GM12801 (cell line): ENCODE measurements around the gene EID2B.

Experiments used
- TF ChIP-seq, protein P1 (sequence below): IDR thresholded peaks from one replicate; pipeline ENCODE4 v1.5.1; 2011; ENCODE audit warnings: control low read depth; ENCODE audit not compliant: insufficient read length; ENCODE audit errors: extremely low read depth

EID2B gene

DNA sequence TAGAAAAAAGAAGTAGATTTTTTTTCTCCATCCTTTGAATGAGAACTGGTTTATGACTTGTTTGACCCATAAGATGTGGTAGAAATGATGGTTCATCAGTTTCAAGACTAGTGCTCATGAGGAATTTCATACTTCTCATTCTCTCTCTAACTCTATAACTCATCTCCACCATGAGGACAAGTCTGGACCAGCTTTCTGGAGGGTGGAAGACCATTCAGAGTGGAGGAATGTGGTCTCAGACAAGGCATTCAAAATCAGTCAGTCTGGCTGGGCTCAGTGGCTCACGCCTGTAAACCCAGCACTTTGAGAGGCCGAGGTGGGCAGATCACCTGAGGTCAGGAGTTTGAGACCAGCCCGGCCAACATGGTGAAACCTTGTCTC lies 10.8 kb upstream of the EID2B start:
- TF ChIP-seq, protein P1, sequence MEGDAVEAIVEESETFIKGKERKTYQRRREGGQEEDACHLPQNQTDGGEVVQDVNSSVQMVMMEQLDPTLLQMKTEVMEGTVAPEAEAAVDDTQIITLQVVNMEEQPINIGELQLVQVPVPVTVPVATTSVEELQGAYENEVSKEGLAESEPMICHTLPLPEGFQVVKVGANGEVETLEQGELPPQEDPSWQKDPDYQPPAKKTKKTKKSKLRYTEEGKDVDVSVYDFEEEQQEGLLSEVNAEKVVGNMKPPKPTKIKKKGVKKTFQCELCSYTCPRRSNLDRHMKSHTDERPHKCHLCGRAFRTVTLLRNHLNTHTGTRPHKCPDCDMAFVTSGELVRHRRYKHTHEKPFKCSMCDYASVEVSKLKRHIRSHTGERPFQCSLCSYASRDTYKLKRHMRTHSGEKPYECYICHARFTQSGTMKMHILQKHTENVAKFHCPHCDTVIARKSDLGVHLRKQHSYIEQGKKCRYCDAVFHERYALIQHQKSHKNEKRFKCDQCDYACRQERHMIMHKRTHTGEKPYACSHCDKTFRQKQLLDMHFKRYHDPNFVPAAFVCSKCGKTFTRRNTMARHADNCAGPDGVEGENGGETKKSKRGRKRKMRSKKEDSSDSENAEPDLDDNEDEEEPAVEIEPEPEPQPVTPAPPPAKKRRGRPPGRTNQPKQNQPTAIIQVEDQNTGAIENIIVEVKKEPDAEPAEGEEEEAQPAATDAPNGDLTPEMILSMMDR, result no peak

DNA sequence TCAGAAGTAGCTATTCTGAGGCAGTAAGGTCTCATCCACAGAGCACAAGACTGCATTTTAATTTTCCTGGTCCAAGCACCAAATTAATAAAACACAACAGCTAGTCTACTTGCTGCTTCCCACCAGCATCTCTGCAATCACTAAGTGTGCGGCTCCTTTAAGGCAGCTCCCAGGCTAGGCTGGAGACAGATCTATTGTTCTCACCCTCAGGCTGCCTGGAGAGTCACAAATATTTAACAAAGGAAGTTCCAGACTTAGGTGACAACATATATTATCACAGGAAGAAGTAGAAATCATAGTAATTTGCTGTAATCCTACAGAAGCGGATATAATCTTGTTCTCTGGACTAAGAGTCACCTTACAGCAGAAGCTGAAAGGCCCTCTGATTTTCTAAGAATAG lies 9.6 kb upstream of the EID2B start:
- TF ChIP-seq, protein P1, result no peak

DNA sequence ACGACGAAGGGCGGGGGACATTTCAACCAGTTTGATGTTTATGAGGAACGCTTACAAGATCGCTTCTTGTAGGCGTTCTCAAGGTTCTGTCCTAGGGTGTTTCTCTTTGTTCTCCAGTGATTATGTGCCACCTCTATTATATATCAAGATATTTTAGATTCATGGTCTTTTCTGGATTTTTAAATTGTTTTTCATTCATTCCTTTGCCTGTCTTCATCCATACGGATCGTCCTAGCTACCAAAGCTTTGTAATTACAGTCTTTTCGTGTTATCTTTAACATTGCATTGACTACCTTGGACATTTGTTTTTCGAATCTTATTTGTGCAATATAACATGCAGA lies 7.7 kb upstream of the EID2B start:
- TF ChIP-seq, protein P1, result no peak

DNA sequence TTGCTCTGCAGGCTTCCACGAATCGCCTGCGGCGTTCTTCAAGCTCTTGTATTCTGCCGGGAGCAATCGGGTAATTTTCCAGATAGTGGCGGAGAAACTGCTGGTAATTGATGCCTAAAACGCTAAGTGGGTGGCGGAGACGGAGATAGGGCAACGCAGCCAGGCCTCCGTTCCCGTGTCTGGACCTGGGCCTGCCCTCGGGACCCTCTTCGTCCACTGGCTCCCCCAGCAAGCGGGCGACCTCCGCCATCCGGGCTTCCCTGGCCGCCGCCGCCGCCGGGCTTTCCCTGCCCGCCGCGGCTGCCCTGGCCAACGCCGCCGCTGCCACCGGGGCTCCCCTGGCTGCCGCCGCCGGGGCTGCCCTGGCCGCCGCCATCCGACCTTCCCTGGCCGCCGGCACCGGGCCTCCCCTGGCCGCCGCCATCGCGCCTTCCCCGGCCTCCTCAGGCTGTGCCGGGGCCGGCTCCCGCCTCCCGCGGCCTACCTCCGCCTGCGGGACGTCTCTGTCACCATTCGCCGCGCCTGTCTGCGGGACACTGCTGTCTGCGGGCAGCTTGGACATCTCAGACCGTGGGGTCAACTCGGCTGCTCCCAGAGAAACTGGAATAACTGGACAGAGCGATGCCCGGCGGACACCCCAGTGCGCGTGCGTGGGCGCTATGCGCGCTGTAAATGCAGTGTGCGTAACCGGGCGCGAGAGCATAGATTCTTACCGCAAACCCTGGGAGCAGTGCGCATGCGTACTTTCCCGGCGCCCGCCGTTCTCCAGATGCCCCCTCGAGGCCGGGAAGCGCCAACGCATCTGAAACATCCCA lies 7.1 kb upstream of the EID2B start, which contains the start of gene EID2:
TSS of gene EID2 (minus strand) at position 644 of the 815 bp plus-strand sequence. CDS start at position 562, 82 bp downstream.
- TF ChIP-seq, protein P1, result no peak

DNA sequence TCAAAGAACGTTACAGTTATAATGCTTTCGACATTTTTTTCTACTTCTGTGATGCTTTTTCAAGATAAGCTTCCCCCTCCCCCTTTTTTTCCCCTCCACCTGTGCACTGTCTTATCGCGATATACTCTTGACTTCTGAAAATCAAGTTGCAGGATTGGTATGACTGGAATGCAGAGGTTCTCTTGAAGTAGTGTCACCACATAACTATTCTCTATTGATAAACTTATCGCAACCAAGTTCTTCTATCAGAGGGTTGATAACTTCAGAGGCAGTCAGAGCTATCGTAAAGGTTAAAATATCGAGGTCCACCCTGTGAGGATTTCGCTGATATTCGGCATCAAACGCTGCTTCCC lies 6.5 kb upstream of the EID2B start:
- TF ChIP-seq, protein P1, result no peak

DNA sequence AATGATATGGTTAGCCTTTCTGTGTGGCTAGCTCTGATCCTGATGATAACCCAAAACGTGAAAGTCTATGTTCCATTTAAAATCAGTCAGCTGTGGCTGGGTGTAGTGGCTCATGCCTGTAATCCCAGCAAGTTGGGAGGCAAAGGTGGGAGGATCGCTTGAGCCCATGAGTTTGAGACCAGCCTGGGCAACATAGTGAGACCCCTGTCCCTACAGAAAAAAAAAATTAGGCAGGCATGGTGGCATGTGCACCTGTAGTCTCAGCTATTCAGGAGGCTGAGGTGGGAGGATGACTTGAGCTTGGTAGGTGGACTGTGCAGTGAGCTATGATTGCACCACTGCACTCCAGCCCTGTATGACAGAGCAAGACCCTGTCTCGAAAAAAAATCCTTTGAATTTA lies 1.1 kb upstream of the EID2B start:
- TF ChIP-seq, protein P1, result no peak

DNA sequence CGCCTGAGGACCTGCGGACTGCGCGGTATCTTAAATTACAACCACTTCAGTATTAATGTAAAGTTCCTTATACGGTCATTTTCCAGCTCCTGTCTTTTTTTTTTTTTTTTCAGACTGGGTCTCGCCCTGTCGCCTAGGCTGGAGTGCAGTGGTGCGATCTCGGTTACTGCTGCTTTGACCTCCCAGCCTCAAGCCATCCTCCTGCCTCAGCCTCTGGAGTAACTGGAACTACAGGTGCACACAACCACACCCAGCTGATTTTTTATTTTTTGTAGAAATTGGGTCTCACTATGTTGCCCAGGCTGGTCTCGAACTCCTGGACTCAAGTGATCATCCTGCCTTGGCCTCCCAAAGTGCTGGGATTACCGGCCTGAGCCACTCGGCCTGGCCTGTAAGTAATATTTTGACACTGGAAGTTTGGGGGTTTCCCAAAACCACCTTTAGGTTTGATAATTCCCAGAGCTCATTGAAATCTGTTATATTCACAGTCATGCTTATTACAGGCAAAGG lies 406 bp upstream of the EID2B start:
- TF ChIP-seq, protein P1, result no peak

DNA sequence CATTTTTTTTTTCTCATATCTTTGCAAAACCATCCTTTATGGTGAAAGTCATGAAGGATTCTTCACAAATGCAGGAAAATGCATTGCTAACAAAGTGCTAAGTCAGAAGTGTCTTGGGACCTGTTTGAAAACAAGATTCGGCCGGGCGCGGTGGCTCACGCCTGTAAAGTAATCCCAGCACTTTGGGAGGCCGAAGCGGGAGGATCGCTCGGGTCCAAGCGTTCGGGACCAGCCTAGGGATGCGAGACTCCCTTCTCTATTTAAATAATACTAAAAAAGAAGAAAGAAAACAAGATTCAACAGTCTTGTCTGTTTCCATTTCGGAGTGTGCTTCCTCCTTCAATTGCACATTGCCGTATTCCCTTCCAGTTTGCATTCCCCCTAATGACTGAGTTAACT lies 819 bp downstream of the EID2B start:
- TF ChIP-seq, protein P1, result no peak
